K562 (cell line): ENCODE measurements around the gene ZNF552. TPM values are rescaled to one million over a fixed set of nuclear protein-coding genes. Genes with fewer than 3 reads are reported as not detected.
A peak's percentile ranks its signal among the peaks of the same experiment; 100 is the strongest.

Experiments used
- ARID1B ChIP-seq: fragments of 450-650 bp; IDR thresholded peaks from 2 replicates; pipeline ENCODE4 v1.6.1; 2016; ENCODE audit warnings: antibody characterized with exemption, mild to moderate bottlenecking, inconsistent platforms
- ASH1L ChIP-seq: fragments of 450-650 bp; IDR thresholded peaks from 2 replicates; pipeline ENCODE4 v1.6.1; 2018; ENCODE audit warnings: borderline replicate concordance, mild to moderate bottlenecking, low read depth; ENCODE audit not compliant: partially characterized antibody
- ELK3 ChIP-seq: fragments of 450-650 bp; formaldehyde crosslinking; IDR thresholded peaks from 2 replicates; pipeline ENCODE4 v1.4.0; 2020; ENCODE audit warnings: mild to moderate bottlenecking
- ETS2 ChIP-seq: IDR thresholded peaks from 2 replicates; pipeline ENCODE4 v1.6.1; 2016; ENCODE audit warnings: borderline replicate concordance, missing genetic modification characterization, mild to moderate bottlenecking, moderate library complexity, missing compliant biosample characterization; ENCODE audit not compliant: poor library complexity, severe bottlenecking
- GATA2 ChIP-seq: sonication (generic); formaldehyde crosslinking; IDR thresholded peaks from 2 replicates; pipeline ENCODE4 v1.4.0; 2020; ENCODE audit warnings: mild to moderate bottlenecking, missing genetic modification reagents
- HNRNPLL ChIP-seq: fragments of 200-400 bp; formaldehyde crosslinking; IDR thresholded peaks from 2 replicates; pipeline ENCODE4 v1.6.1; 2017; ENCODE audit warnings: low read length, low read depth, mild to moderate bottlenecking; ENCODE audit not compliant: poor library complexity, severe bottlenecking
- MAZ ChIP-seq, 2 experiments: fragments of 450-650 bp in 1 of 2; sonication (generic) in 1 of 2; formaldehyde crosslinking; IDR thresholded peaks in 1 of 2; conservative IDR thresholded peaks in 1 of 2; 2 replicates each; pipeline versions ENCODE4 v1.4.0 to v1.5.0; 2020; ENCODE audit warnings: mild to moderate bottlenecking in 1 of 2, missing genetic modification reagents in 1 of 2
- NFXL1 ChIP-seq: fragments of 450-650 bp; formaldehyde crosslinking; IDR thresholded peaks from 2 replicates; pipeline ENCODE4 v1.4.0; 2021; ENCODE audit warnings: mild to moderate bottlenecking
- PKNOX1 ChIP-seq: fragments of 450-650 bp; IDR thresholded peaks from 2 replicates; pipeline ENCODE4 v1.6.1; 2016
- POLR2AphosphoS5 ChIP-seq: IDR thresholded peaks from 2 replicates; pipeline ENCODE4 v1.6.1; 2011; ENCODE audit warnings: mild to moderate bottlenecking, low read depth, low read length, moderate library complexity; ENCODE audit not compliant: control insufficient read depth, insufficient read depth
- POLR2H ChIP-seq: IDR thresholded peaks from 2 replicates; pipeline ENCODE4 v1.6.1; 2016; ENCODE audit warnings: missing genetic modification characterization, low read depth, mild to moderate bottlenecking, control low read depth, missing compliant biosample characterization, moderate library complexity
- PYGO2 ChIP-seq: fragments of 450-650 bp; IDR thresholded peaks from 2 replicates; pipeline ENCODE4 v1.6.1; 2016; ENCODE audit warnings: mild to moderate bottlenecking, missing genetic modification characterization, moderate library complexity, missing compliant biosample characterization
- RBFOX2 ChIP-seq: fragments of 200-400 bp; formaldehyde crosslinking; IDR thresholded peaks from 2 replicates; pipeline ENCODE4 v1.6.1; 2017; ENCODE audit warnings: low read depth, mild to moderate bottlenecking, low read length, moderate library complexity
- RHOXF2B ChIP-seq: fragments of 250-450 bp; sonication (Bioruptor Pico); conservative IDR thresholded peaks from 2 replicates; pipeline ENCODE4 v1.5.1; 2021
- RNF2 ChIP-seq: sonication (generic); IDR thresholded peaks from 2 replicates; pipeline ENCODE4 v1.6.1; 2016
- SAFB2 ChIP-seq: fragments of 200-400 bp; formaldehyde crosslinking; IDR thresholded peaks from 2 replicates; pipeline ENCODE4 v1.6.1; 2018; ENCODE audit warnings: borderline replicate concordance, low read length, low read depth, moderate library complexity; ENCODE audit not compliant: severe bottlenecking
- SAP30 ChIP-seq: fragments of 200-600 bp; sonication (generic); IDR thresholded peaks from 2 replicates; pipeline ENCODE4 v1.6.1; 2012; ENCODE audit warnings: borderline replicate concordance, low read depth, mild to moderate bottlenecking, moderate library complexity, low read length, control low read depth, inconsistent platforms; ENCODE audit not compliant: insufficient read depth, poor library complexity, severe bottlenecking
- SMAD4 ChIP-seq: fragments of 250-450 bp; sonication (Bioruptor Pico); conservative IDR thresholded peaks from 2 replicates; pipeline ENCODE4 v1.8.0; 2021; ENCODE audit warnings: inconsistent platforms, mild to moderate bottlenecking, moderate library complexity
- SMARCA4 ChIP-seq: fragments of 450-650 bp; IDR thresholded peaks from 2 replicates; pipeline ENCODE4 v1.6.1; 2016
- STAG1 ChIP-seq: sonication (generic); formaldehyde crosslinking; IDR thresholded peaks from 2 replicates; pipeline ENCODE4 v1.5.0; 2020; ENCODE audit warnings: missing genetic modification reagents, borderline replicate concordance
- SUPT5H ChIP-seq: fragments of 450-650 bp; IDR thresholded peaks from 2 replicates; pipeline ENCODE4 v1.6.1; 2016
- TAF7 ChIP-seq: fragments of 450-650 bp; IDR thresholded peaks from 2 replicates; pipeline ENCODE4 v1.6.1; 2016; ENCODE audit warnings: missing genetic modification characterization, missing compliant biosample characterization
- TCF3 ChIP-seq: sonication (generic); formaldehyde crosslinking; IDR thresholded peaks from 2 replicates; pipeline ENCODE4 v1.4.0; 2020; ENCODE audit warnings: mild to moderate bottlenecking, missing genetic modification reagents
- TSC22D4 ChIP-seq: fragments of 450-650 bp; IDR thresholded peaks from 2 replicates; pipeline ENCODE4 v1.6.1; 2016; ENCODE audit warnings: missing genetic modification characterization, missing biosample characterization, control low read depth
- U2AF2 ChIP-seq: fragments of 200-400 bp; formaldehyde crosslinking; optimal IDR thresholded peaks from 2 replicates; pipeline ENCODE3; 2017; ENCODE audit warnings: low read depth, mild to moderate bottlenecking, low read length
- XRCC3 ChIP-seq: fragments of 450-650 bp; IDR thresholded peaks from 2 replicates; pipeline ENCODE4 v1.6.1; 2017; ENCODE audit warnings: mild to moderate bottlenecking, moderate library complexity
- XRCC5 ChIP-seq: fragments of 200-400 bp; formaldehyde crosslinking; IDR thresholded peaks from 2 replicates; pipeline ENCODE4 v1.6.1; 2017; ENCODE audit warnings: low read depth, mild to moderate bottlenecking, low read length
- ZNF232 ChIP-seq: sonication (generic); formaldehyde crosslinking; IDR thresholded peaks from 2 replicates; pipeline ENCODE4 v1.8.0; 2022; ENCODE audit warnings: mild to moderate bottlenecking, missing genetic modification reagents
- ZNF766 ChIP-seq: fragments of 200-800 bp; sonication (Bioruptor generic); conservative IDR thresholded peaks from 2 replicates; pipeline ENCODE4 v1.6.1; 2016; ENCODE audit warnings: missing genetic modification characterization, missing compliant biosample characterization
- ZNF77 ChIP-seq: fragments of 250-450 bp; sonication (Bioruptor Pico); IDR thresholded peaks from 2 replicates; pipeline ENCODE4 v1.5.0; 2020
- polyA plus RNA-seq, 8 experiments: library from polyadenylated mRNA; depleted of rRNA in 4 of 8; stranded (reverse) in 5 of 8; unstranded in 3 of 8; fragments of >200 nt; fragmentation: Nextera tagmentation in 2 of 8; fragmentation: Illumina TruSeq in 1 of 8; extraction: Ambion mirVana in 2 of 8; extraction: Trizol in 1 of 8; gene quantifications; 2 replicates each; pipeline versions ENCODE4 v1.2.1 to v1.2.3, GENCODE V29; 2011 to 2014; ENCODE audit warnings: inconsistent platforms in 1 of 8, missing spikeins in 1 of 8
- total RNA-seq, 7 experiments: library from RNA; depleted of rRNA in 6 of 7; stranded (reverse); fragments of >200 nt in 6 of 7; fragmentation: Illumina TruSeq in 2 of 7; extraction: Trizol in 2 of 7; gene quantifications; 2 replicates each; pipeline versions ENCODE4 v1.2.1 to v1.2.3, GENCODE V29; 2011 to 2021; ENCODE audit warnings: low replicate concordance in 1 of 7

ZNF552 gene
- total and polyA plus RNA-seq, 9 of the 15 experiments (the other 6 are each of a cell fraction or from before 2014, with no cell fraction given): 4.4 to 12.4 (median 8.5) TPM

GRCh38 chr19:57819475-57820148, 4.9 kb upstream of the ZNF552 start (continued):
- TF ChIP-seq SAP30: peak; percentile 82
- TF ChIP-seq PYGO2 (tag): no peak
- no peak for TF ChIP-seq ELK3
- no peak for TF ChIP-seq STAG1 (CRISPR knock-in tag)
- no peak for TF ChIP-seq ZNF77
- TF ChIP-seq ZNF232 (CRISPR knock-in tag): no peak
- no peak for TF ChIP-seq TSC22D4 (tag)
- peak in 1 of 2 experiments; percentile 66; a peak in 2 of 4 replicates for TF ChIP-seq MAZ (CRISPR knock-in tag; conservative IDR thresholded peaks at IDR 0.05 in 1 of 2, IDR thresholded peaks at IDR 0.05 in 1 of 2)
- TF ChIP-seq GATA2 (CRISPR knock-in tag): peak; percentile 30; the same call in 1 of the 2 replicates
- no peak for TF ChIP-seq ZNF766 (CRISPR knock-in tag)
- peak; percentile 93 for TF ChIP-seq POLR2H (tag)
- TF ChIP-seq RBFOX2: peak; percentile 88
- TF ChIP-seq ASH1L: peak; percentile 64
- TF ChIP-seq NFXL1: no peak
- TF ChIP-seq SMARCA4: no peak
- TF ChIP-seq HNRNPLL: peak; percentile 42
- TF ChIP-seq U2AF2: no peak
- TF ChIP-seq SMAD4: no peak
- TF ChIP-seq TCF3 (CRISPR knock-in tag): no peak
- no peak for TF ChIP-seq ARID1B
- no peak for TF ChIP-seq RNF2
- no peak for TF ChIP-seq XRCC3
- peak; percentile 63; the same call in 1 of the 2 replicates for TF ChIP-seq POLR2AphosphoS5
- TF ChIP-seq ETS2 (tag): no peak
- no peak for TF ChIP-seq SAFB2
- TF ChIP-seq XRCC5: no peak
- TF ChIP-seq RHOXF2B: no peak
- peak; percentile 83 for TF ChIP-seq SUPT5H
- TF ChIP-seq PKNOX1: peak; percentile 99
- peak; percentile 55; the same call in 1 of the 2 replicates for TF ChIP-seq TAF7 (tag)
